ENCODE data around the gene LONRF2.

Gene LONRF2

DNA sequence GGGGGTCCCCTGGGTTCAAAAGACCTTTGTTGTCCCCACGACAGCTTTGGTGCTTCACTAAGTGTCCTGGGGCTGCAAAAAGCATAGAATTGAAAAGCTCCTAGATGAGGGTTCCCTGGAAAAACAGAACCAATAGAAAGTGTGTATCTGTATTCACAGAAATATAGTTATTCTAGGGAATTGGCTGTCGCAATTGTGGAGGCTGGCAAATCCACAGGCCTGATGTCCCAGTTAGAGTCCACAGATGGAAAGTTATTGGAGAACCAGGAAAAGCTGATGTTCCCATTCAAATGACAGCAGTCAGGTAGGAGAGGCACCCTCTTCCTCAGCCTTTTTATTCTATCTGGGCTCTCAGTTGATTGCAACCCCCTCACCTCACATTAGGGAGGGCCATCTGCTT is 65.5 kb downstream of the LONRF2 start:
- Histone ChIP-seq H3K9me3 (ENCODE audit: insufficient read depth, low read depth, low read length) (no peaks in the 10 kb centered on the region), H3K4me1 (ENCODE audit: insufficient read depth, low read length, poor library complexity, severe bottlenecking) (no peaks in the 10 kb centered on the region), H3K9me2 (replicated peaks; ENCODE audit: low read depth, low read length) (no peaks in the 10 kb centered on the region), H3K9ac (ENCODE audit: low read depth, low read length, poor library complexity, severe bottlenecking) (no peak overlapping the region), H3F3A (ENCODE audit: low read depth) (no peaks in the 10 kb centered on the region), H3K79me2 (ENCODE audit: insufficient read depth, low read length) (no peaks in the 10 kb centered on the region), H3K36me3 (ENCODE audit: insufficient read depth, low read length) (no peaks in the 10 kb centered on the region), H3K4me2 (ENCODE audit: low read depth, low read length, poor library complexity, severe bottlenecking) (no peak overlapping the region), H2AFZ (ENCODE audit: low read length) (no peak overlapping the region), H3K27me3 (ENCODE audit: insufficient read depth, low read length, poor library complexity, severe bottlenecking) (no peaks in the 10 kb centered on the region), H4K20me1 (ENCODE audit: insufficient read depth, low read length, poor library complexity, severe bottlenecking) (no peaks in the 10 kb centered on the region), H3K4me3 (ENCODE audit: low read length, poor library complexity, severe bottlenecking) (no peak overlapping the region)
- no peak for TF ChIP-seq EZH2phosphoT487 (IDR thresholded peaks at IDR 0.05; ENCODE audit: borderline replicate concordance)
- TF ChIP-seq, protein P1, sequence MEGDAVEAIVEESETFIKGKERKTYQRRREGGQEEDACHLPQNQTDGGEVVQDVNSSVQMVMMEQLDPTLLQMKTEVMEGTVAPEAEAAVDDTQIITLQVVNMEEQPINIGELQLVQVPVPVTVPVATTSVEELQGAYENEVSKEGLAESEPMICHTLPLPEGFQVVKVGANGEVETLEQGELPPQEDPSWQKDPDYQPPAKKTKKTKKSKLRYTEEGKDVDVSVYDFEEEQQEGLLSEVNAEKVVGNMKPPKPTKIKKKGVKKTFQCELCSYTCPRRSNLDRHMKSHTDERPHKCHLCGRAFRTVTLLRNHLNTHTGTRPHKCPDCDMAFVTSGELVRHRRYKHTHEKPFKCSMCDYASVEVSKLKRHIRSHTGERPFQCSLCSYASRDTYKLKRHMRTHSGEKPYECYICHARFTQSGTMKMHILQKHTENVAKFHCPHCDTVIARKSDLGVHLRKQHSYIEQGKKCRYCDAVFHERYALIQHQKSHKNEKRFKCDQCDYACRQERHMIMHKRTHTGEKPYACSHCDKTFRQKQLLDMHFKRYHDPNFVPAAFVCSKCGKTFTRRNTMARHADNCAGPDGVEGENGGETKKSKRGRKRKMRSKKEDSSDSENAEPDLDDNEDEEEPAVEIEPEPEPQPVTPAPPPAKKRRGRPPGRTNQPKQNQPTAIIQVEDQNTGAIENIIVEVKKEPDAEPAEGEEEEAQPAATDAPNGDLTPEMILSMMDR (conservative IDR thresholded peaks at IDR 0.05; ENCODE audit: low read length): no peak

DNA sequence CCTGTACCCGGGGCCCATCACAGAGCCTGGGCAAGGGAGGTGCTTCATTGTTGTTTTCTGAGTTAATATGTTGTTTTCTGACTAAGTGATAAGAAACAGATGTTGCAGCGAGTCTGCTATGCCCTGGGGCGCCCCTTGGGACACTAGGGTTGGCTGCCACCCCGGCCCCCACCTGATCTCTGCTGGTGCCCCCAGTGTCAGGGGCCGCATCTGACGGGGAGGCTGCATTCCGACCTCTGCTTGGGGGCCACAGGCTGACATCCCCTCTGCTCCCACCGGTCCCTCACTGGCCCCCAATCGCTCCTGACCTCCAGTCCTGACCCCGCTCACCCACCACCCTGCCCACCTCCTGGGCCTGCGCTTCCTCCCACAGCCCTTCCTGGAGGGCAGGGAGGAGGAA is 65.9 kb downstream of the LONRF2 start:
- Histone ChIP-seq H3K9me3 (ENCODE audit: insufficient read depth, low read depth, low read length) (no peaks in the 10 kb centered on the region), H3K9me2 (replicated peaks; ENCODE audit: low read depth, low read length) (no peaks in the 10 kb centered on the region), H4K20me1 (ENCODE audit: insufficient read depth, low read length, poor library complexity, severe bottlenecking) (no peaks in the 10 kb centered on the region), H2AFZ (ENCODE audit: low read length) (no peak overlapping the region), H3K79me2 (ENCODE audit: insufficient read depth, low read length) (no peaks in the 10 kb centered on the region), H3K4me3 (ENCODE audit: low read length, poor library complexity, severe bottlenecking) (no peak overlapping the region), H3K36me3 (ENCODE audit: insufficient read depth, low read length) (no peaks in the 10 kb centered on the region), H3K4me2 (ENCODE audit: low read depth, low read length, poor library complexity, severe bottlenecking) (no peak overlapping the region), H3K27me3 (ENCODE audit: insufficient read depth, low read length, poor library complexity, severe bottlenecking) (no peaks in the 10 kb centered on the region), H3K9ac (ENCODE audit: low read depth, low read length, poor library complexity, severe bottlenecking) (no peak overlapping the region), H3K4me1 (ENCODE audit: insufficient read depth, low read length, poor library complexity, severe bottlenecking) (no peaks in the 10 kb centered on the region), H3F3A (ENCODE audit: low read depth) (no peaks in the 10 kb centered on the region)
- TF ChIP-seq, protein P1 (conservative IDR thresholded peaks at IDR 0.05; ENCODE audit: low read length): no peak
- no peak for TF ChIP-seq EZH2phosphoT487 (IDR thresholded peaks at IDR 0.05; ENCODE audit: borderline replicate concordance)

DNA sequence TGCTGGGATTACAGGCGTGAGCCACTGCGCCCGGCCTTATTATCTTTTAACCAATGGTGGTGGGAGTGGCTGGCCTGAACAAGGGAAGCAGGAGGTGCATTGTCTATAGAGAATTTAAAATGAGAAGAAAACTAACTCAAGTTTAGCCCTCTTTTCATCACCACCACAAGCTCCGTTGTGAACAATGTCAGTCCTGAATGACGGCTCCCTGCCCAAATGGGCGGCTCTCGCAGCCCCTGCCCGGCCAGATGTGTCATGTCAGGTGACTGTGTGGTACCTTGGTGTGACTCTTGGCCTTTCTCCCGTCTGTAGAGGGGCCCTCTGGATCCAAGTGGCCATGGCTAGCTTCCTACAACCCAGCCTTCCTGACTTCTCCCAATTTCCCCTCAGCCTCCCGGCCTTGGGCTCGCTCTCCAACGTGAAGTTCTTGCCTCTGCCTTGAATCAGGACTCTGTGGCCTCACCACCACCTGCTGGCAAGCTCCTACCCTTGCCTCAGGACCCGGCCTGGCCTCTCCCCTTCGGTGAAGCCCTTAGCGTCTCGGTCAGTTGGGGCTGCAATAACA is 67.6 kb downstream of the LONRF2 start:
- Histone ChIP-seq H3K9ac (ENCODE audit: low read depth, low read length, poor library complexity, severe bottlenecking) (no peak overlapping the region), H4K20me1 (ENCODE audit: insufficient read depth, low read length, poor library complexity, severe bottlenecking) (no peaks in the 10 kb centered on the region), H3K27me3 (ENCODE audit: insufficient read depth, low read length, poor library complexity, severe bottlenecking) (no peaks in the 10 kb centered on the region), H3K36me3 (ENCODE audit: insufficient read depth, low read length) (no peaks in the 10 kb centered on the region), H2AFZ (ENCODE audit: low read length) (no peak overlapping the region), H3K4me1 (ENCODE audit: insufficient read depth, low read length, poor library complexity, severe bottlenecking) (no peaks in the 10 kb centered on the region), H3K4me2 (ENCODE audit: low read depth, low read length, poor library complexity, severe bottlenecking) (no peak overlapping the region), H3F3A (ENCODE audit: low read depth) (no peaks in the 10 kb centered on the region), H3K79me2 (ENCODE audit: insufficient read depth, low read length) (no peaks in the 10 kb centered on the region), H3K4me3 (ENCODE audit: low read length, poor library complexity, severe bottlenecking) (no peak overlapping the region), H3K9me2 (replicated peaks; ENCODE audit: low read depth, low read length) (no peaks in the 10 kb centered on the region), H3K9me3 (ENCODE audit: insufficient read depth, low read depth, low read length) (no peaks in the 10 kb centered on the region)
- TF ChIP-seq EZH2phosphoT487 (IDR thresholded peaks at IDR 0.05; ENCODE audit: borderline replicate concordance): no peak
- TF ChIP-seq, protein P1 (conservative IDR thresholded peaks at IDR 0.05; ENCODE audit: low read length): no peak
